Dedifferentiated amniotic fluid mesenchymal stem cell (primary cell): ENCODE results near the gene MSMO1.
"Not testable (repeated sequence)": the region's sequence is repeated elsewhere in the genome, so short reads cannot be mapped to it uniquely, and the experiment has no call there.

Source experiments
- DNase-seq: peaks from one replicate; pipeline ENCODE4 v3.0.0-alpha.2; 2016; ENCODE audit errors: extremely low spot score

Gene MSMO1

GRCh38 chr4:165327211-165328100 lies at the start of gene MSMO1:
Gene MSMO1, plus strand, starts transcription at chr4:165327669. Its CDS starts 5,702 bp downstream, at chr4:165333371.
- DNase-seq, result peak; percentile 100

- not testable (repeated sequence) for DNase-seq
These were observed 47.9 kb upstream of the MSMO1 start for GRCh38 chr4:165279531-165279930.

GRCh38 chr4:165284697-165285096 lies 42.8 kb upstream of the MSMO1 start:
- not testable (repeated sequence) for DNase-seq

- DNase-seq, result peak; percentile 14
These were observed 40.7 kb upstream of the MSMO1 start for GRCh38 chr4:165286619-165287340.

- DNase-seq, result no peak
These were observed 39.2 kb upstream of the MSMO1 start for GRCh38 chr4:165288226-165288625.

GRCh38 chr4:165288639-165289422 lies 38.6 kb upstream of the MSMO1 start:
- DNase-seq, result peak; percentile 20

GRCh38 chr4:165289423-165289785 lies 38.1 kb upstream of the MSMO1 start:
- DNase-seq, result no peak

GRCh38 chr4:165293061-165293460 lies 34.4 kb upstream of the MSMO1 start:
- no peak for DNase-seq

GRCh38 chr4:165293927-165294649 lies 33.4 kb upstream of the MSMO1 start:
- no peak for DNase-seq

GRCh38 chr4:165294907-165295306 lies 32.6 kb upstream of the MSMO1 start:
- no peak for DNase-seq

- no peak for DNase-seq
These were observed 29.8 kb upstream of the MSMO1 start for GRCh38 chr4:165297626-165298025.

- DNase-seq, result no peak
These were observed 27.9 kb upstream of the MSMO1 start for GRCh38 chr4:165299399-165300060.

GRCh38 chr4:165301833-165302232 lies 25.6 kb upstream of the MSMO1 start:
- DNase-seq, result no peak

GRCh38 chr4:165302658-165303057 lies 24.8 kb upstream of the MSMO1 start:
- DNase-seq, result no peak

GRCh38 chr4:165308166-165308565 lies 19.3 kb upstream of the MSMO1 start:
- no peak for DNase-seq

GRCh38 chr4:165308606-165309005 lies 18.9 kb upstream of the MSMO1 start:
- DNase-seq, result peak; percentile 14

- DNase-seq, result no peak
These were observed 18.0 kb upstream of the MSMO1 start for GRCh38 chr4:165309456-165309855.

- DNase-seq, result no peak
These were observed 15.0 kb upstream of the MSMO1 start for GRCh38 chr4:165312506-165312905.

GRCh38 chr4:165319030-165319429 lies 8.4 kb upstream of the MSMO1 start:
- no peak for DNase-seq

- no peak for DNase-seq
These were observed 8.0 kb upstream of the MSMO1 start for GRCh38 chr4:165319509-165319908.
